Astrocyte (in vitro differentiated cells and primary cell): ENCODE measurements around the gene FAM222A. TPM values are rescaled to one million over a fixed set of nuclear protein-coding genes. Genes with fewer than 3 reads are reported as not detected.

Experiments used
- DNase-seq: peaks from one replicate; pipeline ENCODE4 v3.0.0-alpha.2; 2010; ENCODE audit warnings: low read depth
- FAIRE-seq: peaks from 2 replicates; lab custom pipeline; 2011; peaks lifted over from hg19 to GRCh38; lab: Jason Lieb, UNC
- H2AFZ ChIP-seq: 2 replicates; pipeline ENCODE4 v1.6.0; 2012; ENCODE audit warnings: low read depth, low read length, inconsistent platforms
- H3K27ac ChIP-seq: 2 replicates; pipeline ENCODE4 v1.5.1; 2011; ENCODE audit warnings: low read depth, low read length, inconsistent platforms
- H3K27me3 ChIP-seq: 2 replicates; pipeline ENCODE4 v1.6.0; 2011; ENCODE audit warnings: low read length, inconsistent platforms; ENCODE audit not compliant: insufficient read depth
- H3K36me3 ChIP-seq: 2 replicates; pipeline ENCODE4 v1.5.1; 2011; ENCODE audit warnings: low read length, inconsistent platforms; ENCODE audit not compliant: insufficient read depth
- H3K4me1 ChIP-seq: 2 replicates; pipeline ENCODE4 v1.5.1; 2011; ENCODE audit warnings: low read length, inconsistent platforms; ENCODE audit not compliant: insufficient read depth
- H3K4me2 ChIP-seq: 2 replicates; pipeline ENCODE4 v1.6.0; 2012; ENCODE audit warnings: low read length, inconsistent platforms
- H3K4me3 ChIP-seq: 2 replicates; pipeline ENCODE4 v1.5.1; 2011; ENCODE audit warnings: low read depth, mild to moderate bottlenecking, low read length, inconsistent platforms; ENCODE audit not compliant: insufficient read depth
- H3K79me2 ChIP-seq: 2 replicates; pipeline ENCODE4 v1.6.0; 2012; ENCODE audit warnings: mild to moderate bottlenecking, low read length, inconsistent platforms; ENCODE audit not compliant: insufficient read depth
- H3K9ac ChIP-seq: 2 replicates; pipeline ENCODE4 v1.6.0; 2012; ENCODE audit warnings: mild to moderate bottlenecking, low read length, inconsistent platforms
- H3K9me3 ChIP-seq: 2 replicates; pipeline ENCODE4 v1.5.1; 2012; ENCODE audit warnings: low read depth, mild to moderate bottlenecking, low read length, inconsistent platforms; ENCODE audit not compliant: insufficient read depth
- H4K20me1 ChIP-seq: 2 replicates; pipeline ENCODE4 v1.6.0; 2012; ENCODE audit warnings: low read length, inconsistent platforms; ENCODE audit not compliant: insufficient read depth
- H3K27ac Mint-ChIP-seq: one replicate; pipeline ENCODE4 v1.8.0; 2021; ENCODE audit warnings: mild to moderate bottlenecking, mixed read lengths; ENCODE audit not compliant: unreplicated experiment
- H3K27me3 Mint-ChIP-seq: one replicate; pipeline ENCODE4 v1.8.0; 2021; ENCODE audit warnings: low read depth, mixed read lengths; ENCODE audit not compliant: unreplicated experiment
- H3K36me3 Mint-ChIP-seq: one replicate; pipeline ENCODE4 v1.8.0; 2021; ENCODE audit warnings: low read depth, mixed read lengths; ENCODE audit not compliant: unreplicated experiment
- H3K4me1 Mint-ChIP-seq: one replicate; pipeline ENCODE4 v1.8.0; 2021; ENCODE audit warnings: low read depth, mixed read lengths; ENCODE audit not compliant: unreplicated experiment
- H3K4me3 Mint-ChIP-seq: one replicate; pipeline ENCODE4 v1.8.0; 2021; ENCODE audit warnings: mild to moderate bottlenecking, moderate library complexity, mixed read lengths; ENCODE audit not compliant: unreplicated experiment
- H3K9me3 Mint-ChIP-seq: one replicate; pipeline ENCODE4 v1.8.0; 2021; ENCODE audit warnings: mild to moderate bottlenecking, mixed read lengths; ENCODE audit not compliant: unreplicated experiment
- CTCF ChIP-seq: IDR thresholded peaks from 2 replicates; pipeline ENCODE4 v1.5.1; 2011; ENCODE audit warnings: low read depth, mild to moderate bottlenecking, inconsistent platforms, low read length, moderate library complexity; ENCODE audit not compliant: insufficient read depth
- EZH2 ChIP-seq: IDR thresholded peaks from 2 replicates; pipeline ENCODE4 v1.6.1; 2012; ENCODE audit warnings: mild to moderate bottlenecking, low read length, inconsistent platforms; ENCODE audit not compliant: insufficient read depth
- total RNA-seq: library from RNA; stranded (reverse); gene quantifications from 2 replicates; pipeline ENCODE4 v1.2.1, GENCODE V29; 2021

The FAM222A gene
- total RNA-seq, 1 donor from 2014 or later: 1.2 TPM

DNA sequence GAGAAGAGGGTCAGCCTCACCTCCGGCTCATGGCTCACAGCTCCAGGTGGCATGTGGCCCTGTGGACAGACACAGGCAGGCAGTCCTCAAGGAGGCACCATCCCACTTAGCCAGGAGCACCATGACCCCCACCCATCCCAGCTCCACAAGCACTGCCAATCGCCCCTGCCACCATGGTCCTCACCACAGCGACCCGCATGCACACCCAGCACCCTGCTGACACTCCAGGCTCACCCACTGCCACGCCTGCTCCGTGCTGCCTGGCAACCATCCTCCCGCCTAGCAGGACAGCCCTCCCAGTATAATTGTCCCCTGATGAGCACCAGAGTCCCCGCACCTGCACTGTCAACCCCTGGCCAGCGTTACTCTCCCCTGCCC, 68.7 kb downstream of the FAM222A start:
- Mint-ChIP-seq H3K27me3 (peaks cover 4% of the 10 kb centered on the region), H3K36me3 (peaks cover 4% of the 10 kb centered on the region), H3K27ac (no peak overlapping the region), H3K9me3 (peaks cover 2% of the 10 kb centered on the region), H3K4me3 (no peak overlapping the region), H3K4me1 (no peaks in the 10 kb centered on the region)
- FAIRE-seq (no peak), DNase-seq (no peak)
- Histone ChIP-seq H3K4me2 (no peak overlapping the region), H3K27me3 (no peaks in the 10 kb centered on the region), H4K20me1 (no peaks in the 10 kb centered on the region), H3K36me3 (no peaks in the 10 kb centered on the region), H3K27ac (no peak overlapping the region), H3K9me3 (peaks cover 5% of the 10 kb centered on the region), H3K4me1 (no peaks in the 10 kb centered on the region), H3K4me3 (no peak overlapping the region), H3K9ac (no peak overlapping the region), H3K79me2 (no peaks in the 10 kb centered on the region), H2AFZ (no peak overlapping the region)
- TF ChIP-seq CTCF: no peak
- no peak for TF ChIP-seq EZH2

GRCh38 chr12:109783135-109783964, 69.7 kb downstream of the FAM222A start:
- H3K27ac Mint-ChIP-seq: no peak overlapping the region

More at GRCh38 chr12:109783135-109783964, 69.7 kb downstream of the FAM222A start:
- Histone ChIP-seq H3K4me3 (no peak overlapping the region), H3K4me2 (no peak overlapping the region), H3K9me3 (peaks cover 5% of the 10 kb centered on the region), H3K9ac (no peak overlapping the region), H2AFZ (no peak overlapping the region), H4K20me1 (no peaks in the 10 kb centered on the region), H3K36me3 (no peaks in the 10 kb centered on the region), H3K27ac (no peak overlapping the region), H3K4me1 (no peaks in the 10 kb centered on the region), H3K27me3 (no peaks in the 10 kb centered on the region), H3K79me2 (no peaks in the 10 kb centered on the region)
- H3K4me1 Mint-ChIP-seq: no peaks in the 10 kb centered on the region
- H3K36me3 Mint-ChIP-seq: peaks cover 4% of the 10 kb centered on the region
- TF ChIP-seq EZH2 (no peak), CTCF (no peak)
- peaks cover 4% of the 10 kb centered on the region for H3K27me3 Mint-ChIP-seq
- no peak for FAIRE-seq
- no peak for DNase-seq
- H3K9me3 Mint-ChIP-seq: peaks cover 2% of the 10 kb centered on the region
- H3K4me3 Mint-ChIP-seq: no peak overlapping the region
